ENCODE measurements around the gene OPRPN.

DNA sequence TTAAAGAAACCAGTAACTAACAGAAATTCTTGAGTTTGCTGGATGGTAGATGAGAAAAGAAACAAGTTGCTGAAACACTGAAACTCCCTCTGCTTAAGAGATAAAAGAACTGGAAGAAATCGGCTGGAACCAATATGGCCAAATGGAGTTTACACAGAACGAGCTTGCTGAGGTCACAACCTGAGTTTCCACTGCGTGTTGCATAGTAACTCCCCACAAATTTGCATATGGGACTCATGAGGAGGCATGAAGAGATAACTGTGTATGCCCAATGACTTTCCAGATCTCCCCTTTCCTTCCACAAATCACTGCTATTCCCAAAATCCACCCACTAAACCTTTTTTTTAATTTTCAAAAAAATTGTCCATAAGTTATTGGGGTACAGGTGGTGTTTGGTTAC lies 25.0 kb upstream of the OPRPN start:
- no peak for TF ChIP-seq POLR2AphosphoS5 (IDR thresholded peaks at IDR 0.05; ENCODE audit: insufficient read depth in 1 of 2, low read depth in 1 of 2)
- TF ChIP-seq POLR2A (IDR thresholded peaks at IDR 0.05) = no peak

All from vagina (tissue), 2 donors.